ENCODE results near the gene OPHN1.

GRCh38 chrX:68195561-68195960, 237.7 kb downstream of the OPHN1 start:
- TF ChIP-seq CTCF (IDR thresholded peaks at IDR 0.05; ENCODE audit: insufficient read depth, low read depth, low read length) (no peak), EZH2 (IDR thresholded peaks at IDR 0.05; ENCODE audit: insufficient read depth, low read length) (no peak)
